ENCODE results near the gene FOXB1.
A peak's percentile ranks its signal among the peaks of the same experiment; 100 is the strongest.

Gene FOXB1

GRCh38 chr15:60004009-60004845 is at the start of gene FOXB1:
FOXB1 (plus strand) TSS chr15:60004311; CDS start chr15:60004964, 653 bp downstream.
- H3K27me3 ChIP-seq (replicated peaks; ENCODE audit: control insufficient read depth, insufficient read depth, low read length), result peaks cover 6% of the 10 kb centered on the region

GRCh38 chr15:59958288-59958687 is 45.8 kb upstream of the FOXB1 start:
- Histone ChIP-seq H3K36me3 (ENCODE audit: control insufficient read depth, insufficient read depth, low read length) (no peaks in the 10 kb centered on the region), H3K27me3 (replicated peaks; ENCODE audit: control insufficient read depth, insufficient read depth, low read length) (no peaks in the 10 kb centered on the region), H3K4me3 (replicated peaks; ENCODE audit: low read depth, low read length) (no peak overlapping the region)
- peak; percentile 13 for DNase-seq (ENCODE audit: extremely low read depth, insufficient read length)
- no peak for TF ChIP-seq CTCF (IDR thresholded peaks at IDR 0.05; ENCODE audit: insufficient read depth, low read length, poor library complexity, severe bottlenecking)

More at GRCh38 chr15:60004009-60004845, at the start of gene FOXB1:
- no peak within 1 kb of the TSS for H3K4me3 ChIP-seq (replicated peaks; ENCODE audit: low read depth, low read length)
- TF ChIP-seq CTCF (IDR thresholded peaks at IDR 0.05; ENCODE audit: insufficient read depth, low read length, poor library complexity, severe bottlenecking), result no peak
- no peak for DNase-seq (ENCODE audit: extremely low read depth, insufficient read length)
- no peaks in the 10 kb centered on the region for H3K36me3 ChIP-seq (ENCODE audit: control insufficient read depth, insufficient read depth, low read length)

GRCh38 chr15:59960318-59960717 is 43.8 kb upstream of the FOXB1 start:
- H3K36me3 ChIP-seq (ENCODE audit: control insufficient read depth, insufficient read depth, low read length), result no peaks in the 10 kb centered on the region
- no peak overlapping the region for H3K4me3 ChIP-seq (replicated peaks; ENCODE audit: low read depth, low read length)
- TF ChIP-seq CTCF (IDR thresholded peaks at IDR 0.05; ENCODE audit: insufficient read depth, low read length, poor library complexity, severe bottlenecking), result no peak
- H3K27me3 ChIP-seq (replicated peaks; ENCODE audit: control insufficient read depth, insufficient read depth, low read length), result no peaks in the 10 kb centered on the region
- no peak for DNase-seq (ENCODE audit: extremely low read depth, insufficient read length)

GRCh38 chr15:59963322-59963721 is 40.8 kb upstream of the FOXB1 start:
- Histone ChIP-seq H3K4me3 (replicated peaks; ENCODE audit: low read depth, low read length) (no peak overlapping the region), H3K27me3 (replicated peaks; ENCODE audit: control insufficient read depth, insufficient read depth, low read length) (no peaks in the 10 kb centered on the region), H3K36me3 (ENCODE audit: control insufficient read depth, insufficient read depth, low read length) (no peaks in the 10 kb centered on the region)
- no peak for TF ChIP-seq CTCF (IDR thresholded peaks at IDR 0.05; ENCODE audit: insufficient read depth, low read length, poor library complexity, severe bottlenecking)
- DNase-seq (ENCODE audit: extremely low read depth, insufficient read length), result no peak

- Histone ChIP-seq H3K27me3 (replicated peaks; ENCODE audit: control insufficient read depth, insufficient read depth, low read length) (no peaks in the 10 kb centered on the region), H3K36me3 (ENCODE audit: control insufficient read depth, insufficient read depth, low read length) (no peaks in the 10 kb centered on the region), H3K4me3 (replicated peaks; ENCODE audit: low read depth, low read length) (no peak overlapping the region)
- DNase-seq (ENCODE audit: extremely low read depth, insufficient read length), result no peak
- no peak for TF ChIP-seq CTCF (IDR thresholded peaks at IDR 0.05; ENCODE audit: insufficient read depth, low read length, poor library complexity, severe bottlenecking)
These were observed 40.2 kb upstream of the FOXB1 start for GRCh38 chr15:59963925-59964324.

Measured in GM06990 (cell line).